GM18517 (cell line): ENCODE results near the gene HEXD.
"Not testable (repeated sequence)": the region's sequence is repeated elsewhere in the genome, so short reads cannot be mapped to it uniquely, and the experiment has no call there.

Experiments
- ATAC-seq: cut with Tn5 transposase; IDR thresholded peaks from one replicate; pipeline ENCODE4 v1.9.1; 2021; ENCODE audit warnings: mild to moderate bottlenecking, moderate library complexity; ENCODE audit not compliant: unreplicated experiment

Gene HEXD

DNA sequence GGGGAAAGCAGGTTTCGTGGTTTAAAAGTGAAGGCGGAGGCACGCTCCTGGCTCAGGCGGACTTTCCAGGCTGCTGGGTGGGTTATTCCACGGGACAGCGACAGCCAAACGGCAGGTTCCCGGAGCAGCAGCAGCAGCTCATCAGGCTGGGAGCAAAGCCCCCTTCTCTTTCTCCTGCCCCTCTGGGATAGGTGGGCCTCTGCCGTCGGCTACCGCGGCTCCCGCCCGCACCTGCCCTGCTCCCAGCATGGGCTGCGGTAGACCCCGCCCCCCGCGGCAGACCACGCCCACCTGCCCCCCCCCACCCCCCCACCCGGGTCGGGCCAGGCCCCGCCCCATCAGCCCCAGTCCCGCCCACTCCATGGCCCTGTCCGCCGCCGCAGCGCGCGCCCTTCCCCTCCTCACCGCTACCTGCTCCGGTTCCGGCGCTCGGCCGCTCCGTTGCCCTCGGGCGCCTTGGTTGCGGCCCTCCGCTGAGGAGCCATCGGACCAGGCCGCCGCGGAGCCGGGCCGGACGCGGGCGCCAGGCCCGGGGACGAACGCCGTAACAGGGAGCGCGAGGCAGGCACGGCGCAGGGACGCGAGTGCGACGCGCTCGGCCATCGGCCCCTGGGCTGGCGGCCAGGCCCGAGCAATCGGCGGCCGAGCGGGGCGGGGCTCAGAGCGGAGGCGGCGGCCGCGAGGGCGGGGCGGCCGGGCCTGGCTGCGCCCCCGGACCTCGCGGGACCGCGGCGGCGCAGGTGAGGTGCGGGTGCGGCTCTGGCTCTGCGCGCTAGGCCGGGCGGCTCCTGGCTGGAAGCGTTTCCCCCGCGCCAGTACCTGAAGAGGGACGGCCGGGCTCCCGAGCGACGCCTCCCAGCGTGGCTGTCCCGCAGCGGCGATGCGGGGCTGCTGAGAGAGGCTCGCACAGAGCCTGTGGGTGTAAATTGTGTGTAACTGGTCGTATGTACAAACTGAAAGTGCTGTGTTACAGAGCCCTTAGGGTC, at the start of gene HEXD, which contains the start of gene OGFOD3:
Gene HEXD (plus strand): TSS at position 347 of the 986 bp plus-strand sequence. CDS start 1,453 bp downstream, outside the sequence.
Gene OGFOD3 (minus strand): TSS at position 586 of the 986 bp plus-strand sequence. CDS start 101 bp downstream, at position 485.
- ATAC-seq: peak; percentile 73

DNA sequence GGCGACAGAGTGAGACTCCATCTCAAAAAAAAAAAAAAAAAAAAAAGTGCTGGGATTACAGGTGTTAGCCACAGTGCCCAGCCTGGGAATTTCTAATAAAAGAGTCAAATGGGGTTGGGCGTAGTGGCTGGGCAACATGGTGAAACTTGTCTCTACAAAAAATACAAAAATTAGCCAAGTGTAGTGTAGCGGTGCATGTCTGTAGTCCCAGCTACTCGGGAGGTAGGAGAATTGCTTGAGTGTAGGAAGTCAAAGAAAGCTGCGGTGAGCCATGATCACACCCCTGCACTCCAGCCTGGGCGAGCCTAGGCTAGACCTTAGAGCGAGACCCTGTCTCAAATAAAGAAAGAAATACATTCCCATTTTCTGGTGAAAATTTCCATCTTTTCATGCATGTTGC, 48.9 kb upstream of the HEXD start:
- ATAC-seq: no peak

DNA sequence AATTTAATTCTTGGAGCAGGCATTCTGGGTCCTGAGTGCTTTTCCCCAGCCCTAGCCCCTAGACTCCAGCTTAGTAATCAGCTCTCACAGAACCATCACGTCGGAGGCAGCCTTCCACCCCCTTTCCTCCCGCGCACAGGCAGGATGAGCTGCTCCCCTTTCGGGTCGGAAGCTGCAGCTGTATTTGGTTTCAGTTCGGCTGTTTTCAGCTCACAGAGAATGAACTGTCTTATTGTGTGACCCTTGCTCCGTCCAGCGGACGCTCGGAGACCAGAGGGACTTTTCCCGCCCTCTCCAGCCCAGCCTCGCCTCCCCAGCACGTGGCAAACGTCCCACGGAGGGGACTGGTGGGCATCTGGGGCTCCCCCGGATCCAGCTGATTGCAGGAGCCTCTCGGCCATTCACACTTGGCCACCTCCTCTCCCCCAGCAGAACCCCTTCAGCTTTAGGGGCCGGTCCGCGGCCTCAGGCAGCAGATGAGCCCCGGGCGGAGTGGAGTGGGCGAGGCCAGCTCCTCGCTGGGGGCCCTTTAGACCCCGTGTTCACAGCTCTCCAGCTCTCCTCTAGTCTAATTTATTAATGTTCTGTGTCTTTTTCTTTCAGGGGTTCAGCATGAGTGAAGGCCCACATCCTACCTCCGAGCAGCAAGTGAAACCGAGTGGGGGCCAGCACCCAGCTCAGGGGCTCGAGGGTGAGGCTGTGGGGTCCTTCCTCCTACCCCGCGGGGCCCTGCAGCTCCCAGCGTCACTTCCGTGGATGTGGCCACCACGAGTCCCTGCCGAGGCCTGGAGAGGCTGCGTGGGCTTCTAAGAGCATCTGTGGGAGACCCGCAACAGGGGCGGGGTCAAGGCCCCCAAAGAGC, 47.4 kb upstream of the HEXD start:
- no peak for ATAC-seq

DNA sequence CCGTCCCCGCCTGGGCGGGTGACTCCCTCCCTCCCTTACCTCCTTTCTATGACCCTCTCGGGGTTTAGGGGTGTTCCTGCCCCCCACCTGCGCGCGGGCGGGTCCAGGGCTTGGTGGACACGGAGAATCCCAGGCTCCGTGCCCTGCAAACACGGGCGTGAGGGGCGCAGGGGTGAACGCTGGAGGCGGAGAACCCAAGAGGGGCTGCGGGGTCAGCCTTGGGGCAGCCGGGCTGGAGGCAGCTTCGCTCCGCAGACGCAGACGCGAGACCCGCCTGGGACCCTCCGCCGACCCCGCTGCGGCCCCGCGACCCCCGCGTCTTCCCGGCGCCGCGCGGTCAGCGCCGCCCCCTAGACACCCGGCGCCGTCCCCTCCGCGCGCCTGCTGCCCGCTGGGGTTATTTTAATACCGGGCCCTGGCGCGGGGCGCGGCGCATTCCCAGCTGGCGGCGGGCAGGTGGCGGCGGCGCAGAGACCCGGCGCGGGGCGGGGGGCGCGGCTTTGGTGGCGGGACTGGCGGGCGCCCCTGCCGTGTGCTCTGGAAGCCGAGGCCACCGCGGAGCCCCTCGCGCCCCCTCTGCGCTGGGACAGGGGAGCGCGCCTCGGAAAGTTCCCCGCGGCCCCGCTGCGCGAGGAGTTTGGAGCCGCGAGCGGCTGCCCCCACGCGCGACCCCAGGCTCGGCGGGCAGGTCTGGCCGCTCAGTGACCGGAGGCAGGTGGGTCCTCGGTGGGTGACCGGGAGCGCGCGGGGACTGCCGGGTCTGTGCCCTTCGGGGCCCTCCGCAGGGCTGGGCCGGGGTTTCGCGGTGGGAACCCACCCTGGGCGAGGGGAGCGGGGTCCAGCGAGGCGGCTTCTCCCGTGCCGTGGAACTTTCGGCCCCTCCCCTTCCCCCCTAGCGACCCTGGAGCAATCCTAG, 46.6 kb upstream of the HEXD start, which contains the start of gene UTS2R:
Gene UTS2R (plus strand): TSS at position 433 of the 916 bp plus-strand sequence. CDS start 2,560 bp downstream, outside the sequence.
- ATAC-seq: no peak

DNA sequence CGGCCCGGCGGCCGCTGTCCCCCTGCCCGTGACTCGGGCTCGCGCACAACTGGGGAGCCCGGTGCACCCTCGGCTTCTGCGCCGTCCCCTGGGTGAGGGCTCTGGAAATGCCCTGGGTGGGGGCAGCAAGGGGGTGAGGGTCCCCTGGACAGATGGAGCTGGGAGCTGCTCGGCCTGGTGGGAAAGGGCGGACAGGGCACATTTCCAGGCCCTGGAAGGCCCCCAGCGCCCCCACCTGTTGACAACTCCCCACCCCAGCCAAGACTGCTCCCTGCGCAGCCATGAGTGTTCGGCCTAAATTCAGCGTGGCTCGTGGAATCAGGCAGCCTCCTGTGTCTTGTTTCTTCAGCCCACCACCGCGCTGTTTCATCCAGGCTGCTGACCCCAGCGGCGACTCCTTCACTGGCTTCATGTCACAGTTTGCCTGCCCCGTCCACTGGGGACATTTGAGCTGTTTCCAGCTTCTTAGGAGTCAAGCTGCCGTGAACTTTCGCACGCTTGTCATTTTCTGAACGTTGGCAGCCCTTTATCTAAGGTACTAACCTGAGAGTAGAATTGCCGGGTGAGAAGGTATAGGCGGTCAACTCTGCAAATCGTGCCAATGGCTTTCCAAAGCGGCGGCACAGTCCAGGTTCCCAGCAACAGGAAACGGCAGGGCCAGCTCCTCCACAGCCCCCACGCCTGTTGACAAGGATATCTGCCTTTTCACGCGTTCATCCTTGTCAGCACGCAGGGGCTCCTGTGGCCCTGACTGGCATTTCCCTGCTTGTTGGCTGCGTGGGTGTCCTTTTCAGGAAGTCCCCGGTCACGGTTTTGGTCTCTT, 45.7 kb upstream of the HEXD start:
- no peak for ATAC-seq

DNA sequence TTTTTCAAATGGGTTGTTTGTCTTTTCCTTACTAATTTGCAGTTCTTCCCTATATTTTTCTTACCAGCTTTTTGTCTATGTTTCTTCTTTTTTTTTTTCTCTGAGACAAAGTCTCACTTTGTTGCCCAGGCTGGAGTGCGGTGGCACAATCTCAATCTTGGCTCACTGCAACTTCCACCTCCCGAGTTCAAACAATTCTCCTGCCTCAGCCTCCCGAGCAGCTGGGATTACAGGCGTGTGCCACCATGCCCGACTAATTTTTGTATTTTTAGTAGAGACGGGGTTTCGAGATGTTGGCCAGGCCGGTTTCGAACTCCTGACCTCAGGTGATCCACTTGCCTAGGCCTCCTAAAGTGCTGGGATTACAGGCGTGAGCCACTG, 45.1 kb upstream of the HEXD start:
- ATAC-seq: not testable (repeated sequence)

DNA sequence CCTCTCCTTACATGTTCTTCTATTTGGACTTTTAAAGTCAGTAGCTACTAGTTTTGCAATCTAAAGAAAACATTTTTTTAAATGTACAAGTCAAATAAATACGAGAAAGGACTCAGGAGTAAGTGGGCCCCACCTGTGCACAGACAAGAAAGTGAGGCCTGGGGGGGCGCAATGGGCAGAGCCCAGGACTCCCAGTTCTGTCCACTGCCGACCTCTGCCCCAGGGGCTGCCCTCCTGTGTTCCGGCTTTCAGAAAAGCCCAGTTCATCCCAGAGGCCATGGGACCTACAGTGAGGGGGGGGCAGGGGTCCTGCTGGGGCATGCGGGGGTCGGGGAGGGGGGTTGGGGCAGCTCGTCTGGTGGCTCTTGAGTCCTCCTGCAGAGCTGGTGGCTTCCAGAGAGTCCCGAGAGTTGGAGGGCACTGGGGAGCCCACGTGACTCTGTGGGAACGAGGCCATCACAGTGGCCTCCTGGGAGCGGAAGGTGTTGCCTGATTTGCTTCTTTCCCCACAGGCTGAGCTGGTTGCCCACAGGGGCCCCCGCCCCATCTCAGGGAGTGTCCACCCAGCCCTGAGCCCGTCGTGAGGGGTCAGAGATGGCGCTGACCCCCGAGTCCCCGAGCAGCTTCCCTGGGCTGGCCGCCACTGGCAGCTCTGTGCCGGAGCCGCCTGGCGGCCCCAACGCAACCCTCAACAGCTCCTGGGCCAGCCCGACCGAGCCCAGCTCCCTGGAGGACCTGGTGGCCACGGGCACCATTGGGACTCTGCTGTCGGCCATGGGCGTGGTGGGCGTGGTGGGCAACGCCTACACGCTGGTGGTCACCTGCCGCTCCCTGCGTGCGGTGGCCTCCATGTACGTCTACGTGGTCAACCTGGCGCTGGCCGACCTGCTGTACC, 44.2 kb upstream of the HEXD start:
- ATAC-seq: no peak

DNA sequence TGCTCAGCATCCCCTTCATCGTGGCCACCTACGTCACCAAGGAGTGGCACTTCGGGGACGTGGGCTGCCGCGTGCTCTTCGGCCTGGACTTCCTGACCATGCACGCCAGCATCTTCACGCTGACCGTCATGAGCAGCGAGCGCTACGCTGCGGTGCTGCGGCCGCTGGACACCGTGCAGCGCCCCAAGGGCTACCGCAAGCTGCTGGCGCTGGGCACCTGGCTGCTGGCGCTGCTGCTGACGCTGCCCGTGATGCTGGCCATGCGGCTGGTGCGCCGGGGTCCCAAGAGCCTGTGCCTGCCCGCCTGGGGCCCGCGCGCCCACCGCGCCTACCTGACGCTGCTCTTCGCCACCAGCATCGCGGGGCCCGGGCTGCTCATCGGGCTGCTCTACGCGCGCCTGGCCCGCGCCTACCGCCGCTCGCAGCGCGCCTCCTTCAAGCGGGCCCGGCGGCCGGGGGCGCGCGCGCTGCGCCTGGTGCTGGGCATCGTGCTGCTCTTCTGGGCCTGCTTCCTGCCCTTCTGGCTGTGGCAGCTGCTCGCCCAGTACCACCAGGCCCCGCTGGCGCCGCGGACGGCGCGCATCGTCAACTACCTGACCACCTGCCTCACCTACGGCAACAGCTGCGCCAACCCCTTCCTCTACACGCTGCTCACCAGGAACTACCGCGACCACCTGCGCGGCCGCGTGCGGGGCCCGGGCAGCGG, 43.4 kb upstream of the HEXD start:
- ATAC-seq: no peak

DNA sequence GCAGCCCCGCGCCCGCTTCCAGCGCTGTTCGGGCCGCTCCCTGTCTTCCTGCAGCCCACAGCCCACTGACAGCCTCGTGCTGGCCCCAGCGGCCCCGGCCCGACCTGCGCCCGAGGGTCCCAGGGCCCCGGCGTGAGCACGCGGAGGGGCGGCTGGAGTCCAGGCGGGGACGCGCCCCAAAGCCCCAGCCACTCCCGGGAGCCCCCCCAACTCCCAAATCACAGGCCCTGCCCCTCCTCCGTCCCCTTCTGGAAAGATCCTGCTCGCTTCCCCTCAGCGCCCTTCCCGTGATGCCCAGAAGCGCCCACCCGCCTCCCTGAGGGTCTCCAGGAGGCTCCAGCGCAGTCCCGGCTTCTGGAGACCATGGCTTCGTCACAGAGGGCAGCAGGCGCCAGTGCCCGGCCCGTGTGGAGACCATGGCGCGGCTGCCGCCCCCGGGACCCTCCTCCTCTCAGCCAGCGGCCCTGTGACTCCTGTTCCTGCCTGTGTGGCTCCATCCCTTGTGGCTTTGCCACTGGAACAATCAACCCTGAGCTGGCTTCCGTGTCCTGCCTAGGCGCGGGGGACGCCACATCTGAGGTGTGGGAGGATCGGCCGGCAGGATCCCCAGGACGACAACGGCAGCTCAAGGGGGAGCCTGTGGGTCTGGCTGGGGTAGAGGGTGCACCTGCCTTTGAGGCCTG, 42.6 kb upstream of the HEXD start:
- ATAC-seq: no peak

DNA sequence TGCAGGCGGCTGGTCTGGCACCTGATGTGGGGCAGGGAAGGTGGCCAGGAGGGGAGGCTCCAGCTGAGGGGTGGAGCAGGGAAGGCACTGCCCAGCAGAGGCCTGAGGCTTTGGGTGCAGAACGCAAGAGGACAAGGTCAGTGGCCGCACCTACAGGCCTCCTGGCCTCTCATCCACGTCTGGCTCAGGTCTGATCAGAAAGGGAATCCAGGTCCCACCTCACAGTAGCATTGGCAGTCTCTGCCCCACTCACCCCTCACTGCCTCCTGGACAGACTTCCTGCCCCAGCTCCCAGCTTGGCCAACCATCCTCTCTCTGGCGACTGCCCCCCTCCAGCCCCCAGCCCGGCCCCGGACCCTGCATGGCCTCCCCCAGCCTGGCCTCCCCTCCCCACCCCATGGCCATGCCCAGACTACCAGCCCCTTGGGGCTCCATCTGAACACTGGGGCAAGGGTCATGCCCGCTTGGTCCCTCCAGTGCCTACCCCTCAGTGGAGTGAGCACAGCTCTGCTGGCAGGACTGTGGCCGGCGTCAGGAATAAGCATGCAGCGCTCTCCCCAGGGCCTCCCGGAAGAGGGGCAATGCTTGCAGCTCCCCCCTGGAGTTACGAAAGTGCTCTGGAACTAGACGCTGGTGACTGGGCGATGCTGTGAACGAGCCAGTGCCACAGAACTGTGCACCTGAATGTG, 42.0 kb upstream of the HEXD start:
- ATAC-seq: no peak

DNA sequence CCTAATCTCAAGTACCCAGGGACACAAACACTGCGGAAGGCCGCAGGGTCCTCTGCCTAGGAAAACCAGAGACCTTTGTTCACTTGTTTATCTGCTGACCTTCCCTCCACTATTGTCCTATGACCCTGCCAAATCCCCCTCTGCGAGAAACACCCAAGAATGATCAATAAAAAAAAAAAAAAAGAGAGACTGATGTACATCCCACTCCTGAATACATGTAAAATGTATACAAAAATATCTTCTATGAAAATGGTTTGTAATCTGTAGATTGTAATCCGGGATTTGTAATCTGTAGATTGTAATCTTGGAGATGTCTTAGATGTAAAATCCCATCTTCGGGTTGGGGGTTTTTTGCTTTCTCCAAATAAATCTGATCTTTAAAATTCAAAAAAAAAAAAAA, 40.9 kb upstream of the HEXD start:
- ATAC-seq: not testable (repeated sequence)

DNA sequence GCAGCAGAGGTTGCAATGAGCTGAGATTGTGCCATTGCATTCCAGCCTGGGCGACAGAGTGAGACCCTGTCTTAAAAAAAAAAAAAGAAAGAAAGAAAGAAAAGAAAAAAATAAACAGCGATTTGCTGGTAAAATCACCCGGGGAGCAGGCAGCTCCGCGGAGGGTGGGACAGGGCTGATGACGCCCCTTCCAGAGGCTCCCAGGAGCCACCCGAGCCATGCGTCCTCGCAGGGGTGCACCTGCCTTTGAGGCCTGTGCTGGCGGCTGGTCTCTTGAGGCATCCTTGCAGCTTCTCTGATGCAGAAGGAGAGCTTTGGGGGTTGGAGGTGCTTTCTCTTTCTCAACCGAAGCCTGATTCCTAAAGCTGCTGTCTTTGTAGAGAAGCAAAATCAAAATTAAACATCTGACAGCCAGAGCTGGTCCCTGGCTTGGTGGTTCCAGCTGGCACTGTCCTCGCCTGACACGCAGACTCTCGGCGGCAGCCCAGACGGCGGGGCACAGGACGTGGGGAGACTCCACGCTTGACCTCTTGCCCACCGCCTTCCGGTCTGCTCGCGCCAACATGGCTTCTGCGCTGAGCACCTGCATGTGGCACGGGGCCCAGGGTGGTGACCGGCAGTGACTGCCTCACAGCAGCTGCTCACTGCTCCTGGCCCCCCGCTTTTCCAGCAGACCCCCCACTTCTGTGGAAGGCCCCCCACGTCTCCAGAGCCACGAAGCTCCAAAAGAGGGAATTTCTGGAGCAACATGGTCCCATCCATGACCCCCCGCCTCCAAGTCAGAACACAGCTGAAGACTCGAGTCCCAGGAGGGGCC, 40.0 kb upstream of the HEXD start:
- ATAC-seq: no peak

DNA sequence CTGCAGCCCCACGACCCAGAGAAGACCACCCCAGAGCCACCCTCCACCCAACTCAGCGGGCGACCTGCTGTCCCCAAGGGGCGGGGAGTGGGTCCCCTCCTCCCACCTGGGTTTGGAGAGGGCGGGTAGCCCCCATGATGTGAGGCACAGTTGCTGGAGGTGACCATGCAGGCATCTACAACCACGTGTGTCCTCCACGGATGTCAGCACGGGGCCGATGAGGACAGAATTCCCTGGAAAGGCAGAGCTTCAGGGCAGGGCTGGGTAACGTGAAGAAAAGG, 39.5 kb upstream of the HEXD start:
- ATAC-seq: no peak

DNA sequence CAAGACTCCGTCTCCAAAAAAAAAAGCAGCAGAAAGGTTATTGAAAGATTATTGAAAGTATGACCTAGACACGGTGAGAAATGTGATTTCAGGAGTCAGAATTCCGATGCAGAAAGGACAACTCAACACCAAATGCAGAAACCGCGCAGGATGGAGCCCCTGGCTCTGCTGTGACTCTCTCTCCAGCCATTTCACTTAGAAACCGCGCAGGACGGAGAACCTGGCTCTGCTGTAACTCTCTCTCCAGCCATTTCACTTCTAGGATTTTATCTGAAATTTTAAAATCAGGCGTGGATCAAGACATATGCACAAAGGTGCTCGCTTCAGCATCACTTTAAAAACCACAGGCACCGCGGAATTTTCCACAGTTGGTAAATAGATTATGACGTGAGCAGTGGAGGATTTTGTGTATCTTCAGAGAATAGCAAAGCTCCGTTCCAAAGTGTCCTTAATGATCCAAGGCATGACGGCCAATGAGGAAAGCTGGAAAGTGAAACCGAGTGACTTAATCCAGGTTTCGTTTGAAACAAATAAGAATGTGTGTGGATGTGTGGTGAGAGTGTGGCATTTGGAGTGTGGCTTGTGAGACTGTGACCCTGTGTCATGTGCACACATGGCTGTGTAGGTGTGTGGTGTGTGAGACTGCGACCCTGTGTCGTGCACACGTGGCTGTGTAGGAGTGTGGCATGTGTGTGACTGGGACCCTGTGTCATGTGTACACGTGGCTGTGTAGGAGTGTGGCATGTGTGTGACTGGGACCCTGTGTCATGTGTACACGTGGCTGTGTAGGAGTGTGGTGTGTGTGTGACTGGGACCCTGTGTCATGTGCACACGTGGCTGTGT, 37.1 kb upstream of the HEXD start:
- no peak for ATAC-seq

DNA sequence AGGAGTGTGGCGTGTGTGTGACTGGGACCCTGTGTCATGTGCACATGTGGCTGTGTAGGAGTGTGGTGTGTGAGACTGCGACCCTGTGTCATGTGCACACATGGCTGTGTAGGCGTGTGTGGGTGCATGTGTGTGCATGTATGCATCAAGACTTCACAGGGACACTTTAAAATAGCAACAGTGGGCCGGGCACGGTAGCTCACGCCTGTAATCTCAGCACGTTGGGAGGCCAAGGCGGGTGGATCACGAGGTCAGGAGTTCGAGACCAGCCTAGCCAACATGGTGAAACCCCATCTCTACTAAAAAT, 36.5 kb upstream of the HEXD start:
- ATAC-seq: not testable (repeated sequence)
